ENCODE data around the gene MCL1. TPM values are rescaled to one million over a fixed set of nuclear protein-coding genes. Genes with fewer than 3 reads are reported as not detected.

Gene MCL1
- total RNA-seq, 1 experiment from 2014 or later, result 150 TPM

DNA sequence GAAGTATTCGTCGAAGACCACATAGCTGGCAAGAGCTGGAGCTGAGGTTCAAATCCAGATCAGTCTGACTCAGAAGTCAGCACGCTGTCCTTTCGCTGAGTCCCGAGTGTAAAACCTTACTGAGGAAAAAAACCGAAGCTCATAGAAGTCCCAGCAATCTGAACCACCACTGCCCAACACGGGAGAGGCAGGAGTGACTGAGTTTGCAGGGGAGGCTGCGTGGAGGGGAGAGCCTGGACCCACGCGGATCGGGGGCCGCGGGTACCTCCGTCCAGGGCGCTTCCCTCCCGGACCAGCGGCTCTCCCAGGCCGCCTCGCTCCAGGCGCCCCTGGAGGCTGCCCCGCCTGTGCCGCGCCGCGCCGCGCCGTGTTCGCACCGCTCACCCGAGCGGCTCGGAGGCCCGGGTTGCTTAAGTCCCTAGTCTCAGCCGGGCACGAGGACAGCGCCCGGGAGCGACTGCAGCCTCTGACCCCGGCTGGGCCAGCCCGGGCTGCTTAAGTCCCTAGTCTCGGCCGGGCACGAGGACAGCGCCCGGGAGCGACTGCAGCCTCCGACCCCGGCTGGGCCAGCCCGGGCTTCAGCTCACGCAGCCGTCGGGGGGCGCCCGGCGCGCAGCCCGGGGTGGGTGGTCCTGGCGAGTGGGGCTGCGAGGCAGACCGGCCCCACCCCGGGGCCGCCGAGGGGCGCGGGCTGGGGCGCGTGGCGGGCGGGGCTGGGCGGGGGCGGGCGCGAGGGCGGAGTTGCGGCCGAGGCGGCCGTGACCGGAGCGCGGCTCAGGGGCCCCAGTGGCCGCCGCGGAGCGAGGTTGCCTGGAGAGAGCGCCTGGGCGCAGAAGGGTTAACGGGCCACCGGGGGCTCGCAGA, 30.5 kb downstream of the MCL1 start, which contains the start of gene ADAMTSL4:
Gene ADAMTSL4, plus strand, starts transcription at position 777 of the 864 bp plus-strand sequence. CDS start 2,881 bp downstream, outside the sequence.
- Histone ChIP-seq H4K20me1 (ENCODE audit: insufficient read depth, low read depth, low read length) (no peaks in the 10 kb centered on the region; the same call in 1 of the 2 replicates), H3K4me3 (ENCODE audit: low read length) (peak within 1 kb of the TSS; percentile 66), H3K27ac (ENCODE audit: low read length) (no peak within 1 kb of the TSS), H3K4me2 (ENCODE audit: low read depth, low read length, poor library complexity, severe bottlenecking) (peak within 1 kb of the TSS; percentile 78), H3K9ac (ENCODE audit: low read length) (peak within 1 kb of the TSS; percentile 64), H3K4me1 (ENCODE audit: low read length) (peaks cover 19% of the 10 kb centered on the region), H3K36me3 (ENCODE audit: insufficient read depth, low read length) (no peaks in the 10 kb centered on the region), H3K9me2 (replicated peaks; ENCODE audit: insufficient read depth, low read length) (no peaks in the 10 kb centered on the region), H2AFZ (ENCODE audit: low read length) (peak within 1 kb of the TSS; percentile 79), H3K79me2 (ENCODE audit: low read length) (no peaks in the 10 kb centered on the region), H3K9me3 (ENCODE audit: low read length) (no peaks in the 10 kb centered on the region), H3K27me3 (ENCODE audit: low read length) (no peaks in the 10 kb centered on the region)
- DNase-seq, result peak; percentile 66

- Histone ChIP-seq H3K4me1 (ENCODE audit: low read length) (peaks cover 21% of the 10 kb centered on the region), H3K27me3 (ENCODE audit: low read length) (no peaks in the 10 kb centered on the region), H3K27ac (ENCODE audit: low read length) (no peak overlapping the region), H3K4me3 (ENCODE audit: low read length) (peak overlapping the region; percentile 66), H2AFZ (ENCODE audit: low read length) (no peak overlapping the region), H3K36me3 (ENCODE audit: insufficient read depth, low read length) (no peaks in the 10 kb centered on the region), H3K9ac (ENCODE audit: low read length) (peak overlapping the region; percentile 64; the same call in 1 of the 2 replicates), H3K4me2 (ENCODE audit: low read depth, low read length, poor library complexity, severe bottlenecking) (peak overlapping the region; percentile 78), H3K9me2 (replicated peaks; ENCODE audit: insufficient read depth, low read length) (no peaks in the 10 kb centered on the region), H3K79me2 (ENCODE audit: low read length) (no peaks in the 10 kb centered on the region), H4K20me1 (ENCODE audit: insufficient read depth, low read depth, low read length) (no peaks in the 10 kb centered on the region; the same call in 1 of the 2 replicates), H3K9me3 (ENCODE audit: low read length) (no peaks in the 10 kb centered on the region)
- no peak for DNase-seq
Observed at GRCh38 chr1:150548324-150548631, 31.1 kb downstream of the MCL1 start.

- H3K9ac ChIP-seq (ENCODE audit: low read length), result no peak overlapping the region
- H3K36me3 ChIP-seq (ENCODE audit: insufficient read depth, low read length), result no peaks in the 10 kb centered on the region
- H3K4me2 ChIP-seq (ENCODE audit: low read depth, low read length, poor library complexity, severe bottlenecking), result no peak overlapping the region
- DNase-seq, result no peak
- H3K4me1 ChIP-seq (ENCODE audit: low read length), result peaks cover 15% of the 10 kb centered on the region
- H4K20me1 ChIP-seq (ENCODE audit: insufficient read depth, low read depth, low read length), result no peaks in the 10 kb centered on the region; the same call in 1 of the 2 replicates
- H3K4me3 ChIP-seq (ENCODE audit: low read length), result no peak overlapping the region
- H3K9me3 ChIP-seq (ENCODE audit: low read length), result no peaks in the 10 kb centered on the region
- no peaks in the 10 kb centered on the region for H3K79me2 ChIP-seq (ENCODE audit: low read length)
- H2AFZ ChIP-seq (ENCODE audit: low read length), result no peak overlapping the region
- no peaks in the 10 kb centered on the region for H3K27me3 ChIP-seq (ENCODE audit: low read length)
- H3K27ac ChIP-seq (ENCODE audit: low read length), result no peak overlapping the region
- no peaks in the 10 kb centered on the region for H3K9me2 ChIP-seq (replicated peaks; ENCODE audit: insufficient read depth, low read length)
Observed at GRCh38 chr1:150546294-150546937, 33.0 kb downstream of the MCL1 start.

DNA sequence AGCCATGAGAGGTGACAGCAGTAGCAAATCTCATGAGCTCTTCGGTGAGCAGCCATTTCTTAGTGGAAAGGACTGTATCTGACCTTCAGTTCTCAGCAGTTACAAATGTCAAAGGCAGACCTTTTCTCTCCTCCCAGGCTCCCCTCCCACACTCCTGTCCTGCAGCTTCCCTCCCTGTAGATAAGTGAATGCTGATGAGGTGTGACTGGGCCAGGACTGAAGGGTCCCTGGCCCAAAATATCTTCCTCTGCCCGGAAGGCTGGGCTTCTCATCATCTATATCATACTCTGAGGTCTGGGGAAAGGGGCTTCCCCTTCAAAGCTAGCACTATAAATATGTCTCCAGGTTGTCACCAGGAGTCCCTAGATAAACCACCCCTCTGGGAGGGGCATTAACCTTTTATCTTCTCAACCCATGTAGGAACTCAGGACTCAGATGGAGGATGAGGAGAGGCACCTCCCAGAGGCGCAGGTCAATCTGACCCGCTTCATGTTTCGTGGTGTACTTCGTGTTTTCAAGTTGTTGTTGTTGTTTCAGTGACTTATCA, 33.9 kb downstream of the MCL1 start:
- H3K27me3 ChIP-seq (ENCODE audit: low read length), result no peaks in the 10 kb centered on the region
- no peak overlapping the region for H2AFZ ChIP-seq (ENCODE audit: low read length)
- H3K9me3 ChIP-seq (ENCODE audit: low read length), result no peaks in the 10 kb centered on the region
- no peaks in the 10 kb centered on the region for H3K36me3 ChIP-seq (ENCODE audit: insufficient read depth, low read length)
- H3K4me2 ChIP-seq (ENCODE audit: low read depth, low read length, poor library complexity, severe bottlenecking), result no peak overlapping the region
- H3K9me2 ChIP-seq (replicated peaks; ENCODE audit: insufficient read depth, low read length), result no peaks in the 10 kb centered on the region
- H3K79me2 ChIP-seq (ENCODE audit: low read length), result no peaks in the 10 kb centered on the region
- H3K27ac ChIP-seq (ENCODE audit: low read length), result no peak overlapping the region
- H3K4me1 ChIP-seq (ENCODE audit: low read length), result peaks cover 15% of the 10 kb centered on the region
- H4K20me1 ChIP-seq (ENCODE audit: insufficient read depth, low read depth, low read length), result no peaks in the 10 kb centered on the region
- no peak overlapping the region for H3K4me3 ChIP-seq (ENCODE audit: low read length)
- no peak overlapping the region for H3K9ac ChIP-seq (ENCODE audit: low read length)
- DNase-seq, result no peak

GRCh38 chr1:150544204-150544603, 35.2 kb downstream of the MCL1 start:
- no peak overlapping the region for H2AFZ ChIP-seq (ENCODE audit: low read length)
- no peaks in the 10 kb centered on the region for H3K36me3 ChIP-seq (ENCODE audit: insufficient read depth, low read length)
- peaks cover 12% of the 10 kb centered on the region for H3K4me1 ChIP-seq (ENCODE audit: low read length)
- no peaks in the 10 kb centered on the region for H3K27me3 ChIP-seq (ENCODE audit: low read length)
- H3K27ac ChIP-seq (ENCODE audit: low read length), result no peak overlapping the region
- no peaks in the 10 kb centered on the region for H3K79me2 ChIP-seq (ENCODE audit: low read length)
- DNase-seq, result no peak
- no peak overlapping the region for H3K9ac ChIP-seq (ENCODE audit: low read length)
- H3K4me2 ChIP-seq (ENCODE audit: low read depth, low read length, poor library complexity, severe bottlenecking), result no peak overlapping the region
- H3K4me3 ChIP-seq (ENCODE audit: low read length), result no peak overlapping the region
- no peaks in the 10 kb centered on the region for H3K9me3 ChIP-seq (ENCODE audit: low read length)
- no peaks in the 10 kb centered on the region for H4K20me1 ChIP-seq (ENCODE audit: insufficient read depth, low read depth, low read length)
- no peaks in the 10 kb centered on the region for H3K9me2 ChIP-seq (replicated peaks; ENCODE audit: insufficient read depth, low read length)

- no peaks in the 10 kb centered on the region for H3K27me3 ChIP-seq (ENCODE audit: low read length)
- H3K79me2 ChIP-seq (ENCODE audit: low read length), result no peaks in the 10 kb centered on the region
- no peaks in the 10 kb centered on the region for H3K9me3 ChIP-seq (ENCODE audit: low read length)
- peaks cover 8% of the 10 kb centered on the region for H3K4me1 ChIP-seq (ENCODE audit: low read length)
- no peaks in the 10 kb centered on the region for H4K20me1 ChIP-seq (ENCODE audit: insufficient read depth, low read depth, low read length)
- no peak overlapping the region for H3K27ac ChIP-seq (ENCODE audit: low read length)
- H3K4me3 ChIP-seq (ENCODE audit: low read length), result no peak overlapping the region
- no peak for DNase-seq
- H3K4me2 ChIP-seq (ENCODE audit: low read depth, low read length, poor library complexity, severe bottlenecking), result no peak overlapping the region
- no peaks in the 10 kb centered on the region for H3K9me2 ChIP-seq (replicated peaks; ENCODE audit: insufficient read depth, low read length)
- H3K9ac ChIP-seq (ENCODE audit: low read length), result no peak overlapping the region
- H2AFZ ChIP-seq (ENCODE audit: low read length), result no peak overlapping the region
- no peaks in the 10 kb centered on the region for H3K36me3 ChIP-seq (ENCODE audit: insufficient read depth, low read length)
Observed at GRCh38 chr1:150543500-150544143, 35.8 kb downstream of the MCL1 start.

DNA sequence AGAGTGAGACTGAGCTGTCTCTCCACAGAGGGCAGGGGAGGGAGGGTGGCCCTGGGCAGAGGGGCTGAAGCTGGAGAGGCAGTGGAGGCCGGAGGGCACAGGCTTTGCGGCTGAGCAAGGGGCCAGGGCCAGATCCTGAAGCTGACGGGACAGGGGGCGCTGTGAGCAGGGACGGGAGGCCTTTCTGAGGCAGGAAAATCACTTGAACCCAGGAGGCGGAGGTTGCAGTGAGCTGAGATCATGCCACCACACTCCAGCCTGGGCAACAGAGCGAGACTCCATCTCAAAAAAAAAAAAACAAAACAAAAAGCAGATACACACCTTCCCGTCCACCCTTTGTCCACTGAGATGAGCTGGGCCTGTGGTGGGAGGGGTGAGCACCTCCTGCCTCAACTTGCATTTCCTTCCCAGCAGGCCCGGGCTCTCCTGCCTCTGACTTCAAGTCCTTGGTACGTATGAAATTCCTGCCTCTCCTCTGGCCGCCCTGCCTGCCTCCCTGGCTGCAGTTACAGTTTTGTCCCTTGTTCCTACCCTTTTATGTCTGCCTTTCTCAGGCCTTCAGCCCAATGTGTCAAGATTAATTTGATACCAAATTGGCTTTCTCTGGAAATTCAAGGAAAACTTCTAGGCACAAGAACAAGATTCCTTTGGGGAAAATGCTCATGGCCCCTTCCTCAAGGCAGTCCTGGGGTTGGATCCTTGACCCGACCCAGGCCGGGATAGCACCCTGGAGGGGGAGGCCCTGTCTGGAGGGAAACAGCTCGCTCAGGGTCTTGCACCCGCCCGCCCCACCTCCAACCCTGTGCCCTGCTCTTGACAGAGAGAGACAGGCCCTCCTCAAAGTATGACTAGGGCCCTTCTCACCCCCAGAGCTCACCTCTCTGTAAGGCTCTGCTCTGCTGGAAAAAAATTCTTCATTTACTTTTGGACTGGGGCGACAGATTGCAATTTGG, 41.4 kb downstream of the MCL1 start:
- Histone ChIP-seq H3K4me2 (ENCODE audit: low read depth, low read length, poor library complexity, severe bottlenecking) (no peak overlapping the region), H3K4me1 (ENCODE audit: low read length) (peaks cover 13% of the 10 kb centered on the region), H3K9me3 (ENCODE audit: low read length) (no peaks in the 10 kb centered on the region), H2AFZ (ENCODE audit: low read length) (no peak overlapping the region), H4K20me1 (ENCODE audit: insufficient read depth, low read depth, low read length) (no peaks in the 10 kb centered on the region), H3K27ac (ENCODE audit: low read length) (no peak overlapping the region), H3K27me3 (ENCODE audit: low read length) (no peaks in the 10 kb centered on the region), H3K79me2 (ENCODE audit: low read length) (no peaks in the 10 kb centered on the region), H3K36me3 (ENCODE audit: insufficient read depth, low read length) (no peaks in the 10 kb centered on the region), H3K9ac (ENCODE audit: low read length) (no peak overlapping the region), H3K9me2 (replicated peaks; ENCODE audit: insufficient read depth, low read length) (no peaks in the 10 kb centered on the region), H3K4me3 (ENCODE audit: low read length) (no peak overlapping the region)
- DNase-seq, result no peak
